Measurements from ENCODE around the gene RCVRN. TPM values are rescaled to one million over a fixed set of nuclear protein-coding genes. Genes with fewer than 3 reads are reported as not detected.

RCVRN gene
- total RNA-seq, 2 donors from 2014 or later: not detected

DNA sequence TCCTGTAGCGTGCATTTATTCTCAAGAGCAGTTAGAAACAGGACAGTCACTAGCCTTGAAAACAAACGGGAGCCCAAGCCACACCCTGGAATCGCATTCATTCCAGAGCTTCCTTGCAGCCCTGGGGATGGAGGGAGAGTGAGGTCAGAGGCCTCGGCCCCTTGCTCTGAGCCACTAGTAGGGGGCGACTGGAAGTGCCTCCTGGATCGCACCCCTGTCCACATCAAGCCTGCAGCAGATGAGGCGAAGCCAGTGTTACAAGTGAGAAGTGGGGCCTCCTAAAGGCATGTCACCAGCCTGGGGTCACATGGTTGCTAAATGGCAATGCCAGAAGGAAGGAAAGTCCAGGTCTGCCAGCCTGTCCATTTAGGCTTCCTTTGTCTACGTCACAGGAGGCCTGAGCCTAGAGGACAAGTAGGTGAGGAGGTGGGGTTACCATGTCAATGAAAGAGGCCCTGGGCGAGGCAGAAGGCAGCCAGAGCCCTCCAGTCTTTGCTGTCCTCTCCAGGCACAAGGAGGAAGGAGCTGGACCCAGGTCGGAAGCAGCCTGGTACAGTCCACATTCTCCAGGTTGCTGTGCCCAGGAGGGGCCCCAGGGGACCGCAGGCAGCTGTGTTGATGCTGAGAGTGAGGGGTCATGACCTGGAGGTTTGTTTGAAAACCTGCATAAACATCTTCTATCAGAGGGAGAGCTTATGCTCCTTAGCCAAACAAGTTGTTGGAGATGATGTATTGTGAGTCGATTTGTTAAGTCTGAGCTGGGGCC is 3.0 kb upstream of the RCVRN start:
- DNase-seq (ENCODE audit: low spot score in 2 of 2): no peak
- H3K27ac Mint-ChIP-seq: peak overlapping the region in 1 of 2 donors; percentile 44
- H3K36me3 Mint-ChIP-seq: no peaks in the 10 kb centered on the region
- no peaks in the 10 kb centered on the region for H3K9me3 Mint-ChIP-seq
- ATAC-seq: no peak

DNA sequence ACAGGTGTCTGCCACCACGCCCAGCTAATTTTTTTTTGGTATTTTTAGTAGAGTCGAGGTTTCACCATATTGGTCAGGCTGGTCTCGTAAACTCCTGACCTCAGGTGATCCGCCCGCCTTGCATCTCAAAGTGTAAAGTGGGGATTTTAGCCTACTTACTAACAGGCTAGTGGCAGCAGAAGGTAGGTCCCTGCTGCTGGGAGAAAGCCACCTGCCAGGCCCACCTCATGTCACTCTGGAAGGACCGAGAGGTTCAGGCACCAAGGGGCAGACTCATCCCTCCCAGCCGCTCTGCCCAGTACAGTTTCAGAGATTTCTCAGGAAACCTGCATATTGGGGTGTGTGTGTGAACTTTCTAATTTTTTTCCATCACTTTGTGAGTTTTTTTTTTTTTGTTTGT is 2.1 kb upstream of the RCVRN start:
- Mint-ChIP-seq H3K9me3 (no peaks in the 10 kb centered on the region), H3K27ac (no peak overlapping the region), H3K36me3 (no peaks in the 10 kb centered on the region)
- DNase-seq (ENCODE audit: low spot score in 2 of 2) (no peak), ATAC-seq (no peak)

DNA sequence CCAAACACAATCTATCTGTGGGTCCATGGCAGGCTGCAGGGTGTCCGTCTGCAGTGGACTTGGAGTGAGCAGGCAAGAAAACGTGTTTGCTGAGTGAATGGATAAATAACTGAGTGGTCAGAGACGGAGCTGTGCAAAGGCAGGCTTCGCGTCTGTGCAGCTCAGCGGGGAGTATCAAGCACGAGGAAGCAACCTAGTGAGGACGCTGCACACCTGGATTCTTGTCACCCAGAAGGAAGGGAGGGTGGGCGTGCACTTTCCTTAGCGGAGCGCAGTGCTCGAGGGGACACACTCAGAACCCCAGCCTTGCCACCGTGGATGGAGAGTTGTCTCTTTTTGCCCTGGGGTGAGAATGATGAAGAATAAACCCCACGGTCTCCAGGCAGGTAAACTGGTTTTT is 1.5 kb upstream of the RCVRN start:
- H3K36me3 Mint-ChIP-seq: no peaks in the 10 kb centered on the region
- no peaks in the 10 kb centered on the region for H3K9me3 Mint-ChIP-seq
- no peak overlapping the region for H3K27ac Mint-ChIP-seq
- DNase-seq (ENCODE audit: low spot score in 2 of 2) (no peak), ATAC-seq (no peak)

DNA sequence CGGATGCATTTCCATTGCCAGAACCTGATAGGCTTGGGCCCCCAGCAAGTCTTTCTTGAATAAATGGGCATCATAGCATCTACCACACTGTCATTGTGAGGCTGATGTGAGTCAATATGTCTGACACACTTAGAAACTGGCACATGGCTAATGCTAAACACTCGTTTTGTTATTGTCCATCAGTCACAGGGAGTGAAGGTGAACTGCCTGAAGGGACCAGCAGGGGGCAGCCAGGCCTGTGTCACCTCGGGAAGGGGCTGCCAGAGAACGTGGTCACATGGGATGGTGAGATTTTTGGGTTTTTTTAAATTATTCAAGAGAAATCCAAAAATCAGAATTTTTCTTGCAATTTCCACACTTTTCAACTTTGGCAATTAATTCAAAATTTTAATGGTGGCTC is 831 bp upstream of the RCVRN start:
- no peaks in the 10 kb centered on the region for H3K9me3 Mint-ChIP-seq
- no peak for ATAC-seq
- H3K36me3 Mint-ChIP-seq: no peaks in the 10 kb centered on the region
- peak in 1 of 2 donors; percentile 23 for DNase-seq (ENCODE audit: low spot score in 2 of 2)
- no peak overlapping the region for H3K27ac Mint-ChIP-seq

DNA sequence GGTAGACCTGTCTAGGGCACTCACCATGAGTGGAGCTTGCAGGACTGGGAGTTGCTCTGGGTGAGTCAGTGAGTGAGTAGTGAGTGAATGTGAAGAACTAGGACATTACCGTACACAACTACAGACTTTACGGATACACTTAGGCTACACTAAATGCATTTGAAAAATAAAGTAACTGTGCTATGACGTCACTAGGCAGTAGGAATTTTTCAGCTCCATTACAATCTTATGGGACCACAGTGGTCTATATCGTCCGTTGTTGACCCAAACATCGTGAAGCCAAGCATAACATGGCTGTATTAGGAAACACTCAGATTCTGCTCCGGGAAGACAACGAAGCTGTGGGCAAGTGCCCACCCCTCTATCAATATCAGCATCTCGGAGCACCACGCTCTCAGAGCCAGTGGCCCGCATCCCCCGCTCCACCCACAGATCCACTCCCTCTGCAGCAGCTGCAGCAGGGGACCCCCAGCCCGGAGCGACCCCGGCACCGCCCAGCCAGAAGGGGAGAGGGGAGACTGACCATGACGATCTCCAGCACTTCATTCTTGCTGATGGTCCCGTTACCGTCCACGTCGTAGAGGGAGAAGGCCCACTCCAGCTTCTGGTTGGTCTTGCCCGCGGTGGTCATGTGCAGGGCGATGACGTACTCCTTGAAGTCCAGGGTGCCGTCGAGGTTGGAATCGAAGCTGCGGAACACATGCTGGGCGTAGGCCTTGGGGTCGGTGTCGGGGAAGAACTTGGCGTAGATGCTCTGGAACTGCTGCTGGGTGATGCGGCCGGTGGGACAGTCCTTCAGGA is 594 bp downstream of the RCVRN start:
- no peaks in the 10 kb centered on the region for H3K9me3 Mint-ChIP-seq
- no peak overlapping the region for H3K27ac Mint-ChIP-seq
- ATAC-seq (no peak), DNase-seq (ENCODE audit: low spot score in 2 of 2) (no peak)
- H3K36me3 Mint-ChIP-seq: no peaks in the 10 kb centered on the region

DNA sequence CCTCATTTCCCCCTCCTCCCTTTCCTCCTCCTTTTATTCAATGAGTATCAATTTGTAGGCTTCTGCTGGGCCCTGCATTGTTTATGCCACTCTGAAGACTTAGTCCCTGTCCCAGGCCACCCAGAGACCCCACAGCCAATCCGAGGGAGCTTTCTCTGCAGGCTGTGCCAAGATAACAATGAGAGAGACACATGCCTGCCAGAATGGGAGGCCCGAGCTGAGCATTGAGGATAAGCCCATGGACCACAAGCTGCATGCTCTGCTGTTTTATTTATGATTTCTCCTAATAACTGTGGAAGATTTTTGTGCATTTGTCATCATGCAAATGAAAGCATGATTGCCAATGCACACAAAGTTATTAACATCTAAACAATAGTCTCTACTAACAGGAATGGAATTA is 3.0 kb downstream of the RCVRN start:
- ATAC-seq (no peak), DNase-seq (ENCODE audit: low spot score in 2 of 2) (no peak)
- H3K27ac Mint-ChIP-seq: no peak overlapping the region
- H3K36me3 Mint-ChIP-seq: no peaks in the 10 kb centered on the region
- H3K9me3 Mint-ChIP-seq: no peaks in the 10 kb centered on the region

DNA sequence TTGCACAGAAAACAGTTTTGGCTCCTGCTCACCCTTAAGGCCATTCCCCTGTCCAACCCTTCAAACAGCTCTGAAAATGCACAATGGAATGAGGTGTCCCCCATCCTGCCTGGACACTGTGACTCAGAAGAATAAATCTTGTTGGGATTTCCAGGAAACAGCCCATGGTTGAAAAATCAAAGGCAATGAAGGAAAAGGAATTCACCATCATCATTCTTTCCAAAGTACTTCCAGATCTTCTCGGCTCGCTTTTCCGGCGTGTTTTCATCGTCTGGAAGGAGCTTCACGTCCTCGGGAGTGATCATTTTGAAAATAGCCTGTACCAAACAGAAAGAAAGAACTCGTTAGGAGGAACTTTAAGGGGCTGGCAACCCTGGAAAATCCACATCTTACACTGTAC is 4.3 kb downstream of the RCVRN start:
- Mint-ChIP-seq H3K36me3 (no peaks in the 10 kb centered on the region), H3K9me3 (no peaks in the 10 kb centered on the region), H3K27ac (no peak overlapping the region)
- DNase-seq (ENCODE audit: low spot score in 2 of 2) (no peak), ATAC-seq (no peak)

DNA sequence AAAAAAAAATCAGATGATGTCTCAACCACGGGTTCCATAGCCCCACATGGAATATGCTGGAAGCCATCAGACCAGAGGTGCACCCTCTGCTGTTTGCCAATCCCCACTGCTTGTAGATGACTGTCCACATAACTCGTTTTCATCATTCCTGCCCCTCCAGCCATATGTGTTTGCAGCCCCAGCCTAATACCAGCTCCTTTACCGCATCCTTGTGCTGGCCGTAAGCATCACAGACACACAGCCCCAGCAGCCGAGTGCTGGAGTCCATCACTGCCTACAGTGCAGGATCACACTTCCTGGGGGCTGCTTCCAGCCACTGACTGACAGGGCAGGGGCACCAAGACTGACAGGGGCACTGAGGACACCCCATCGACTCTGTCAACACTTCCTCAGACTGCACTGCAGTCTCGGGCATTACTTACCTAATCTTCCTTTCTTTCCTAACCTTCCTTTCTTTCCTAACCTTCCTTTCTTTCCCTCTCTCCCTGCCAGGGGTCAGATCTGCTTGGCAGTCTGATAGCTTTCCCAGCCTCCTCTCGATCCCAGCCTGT is 5.0 kb downstream of the RCVRN start:
- H3K9me3 Mint-ChIP-seq: no peaks in the 10 kb centered on the region
- H3K36me3 Mint-ChIP-seq: no peaks in the 10 kb centered on the region
- no peak overlapping the region for H3K27ac Mint-ChIP-seq
- ATAC-seq: no peak
- no peak for DNase-seq (ENCODE audit: low spot score in 2 of 2)

DNA sequence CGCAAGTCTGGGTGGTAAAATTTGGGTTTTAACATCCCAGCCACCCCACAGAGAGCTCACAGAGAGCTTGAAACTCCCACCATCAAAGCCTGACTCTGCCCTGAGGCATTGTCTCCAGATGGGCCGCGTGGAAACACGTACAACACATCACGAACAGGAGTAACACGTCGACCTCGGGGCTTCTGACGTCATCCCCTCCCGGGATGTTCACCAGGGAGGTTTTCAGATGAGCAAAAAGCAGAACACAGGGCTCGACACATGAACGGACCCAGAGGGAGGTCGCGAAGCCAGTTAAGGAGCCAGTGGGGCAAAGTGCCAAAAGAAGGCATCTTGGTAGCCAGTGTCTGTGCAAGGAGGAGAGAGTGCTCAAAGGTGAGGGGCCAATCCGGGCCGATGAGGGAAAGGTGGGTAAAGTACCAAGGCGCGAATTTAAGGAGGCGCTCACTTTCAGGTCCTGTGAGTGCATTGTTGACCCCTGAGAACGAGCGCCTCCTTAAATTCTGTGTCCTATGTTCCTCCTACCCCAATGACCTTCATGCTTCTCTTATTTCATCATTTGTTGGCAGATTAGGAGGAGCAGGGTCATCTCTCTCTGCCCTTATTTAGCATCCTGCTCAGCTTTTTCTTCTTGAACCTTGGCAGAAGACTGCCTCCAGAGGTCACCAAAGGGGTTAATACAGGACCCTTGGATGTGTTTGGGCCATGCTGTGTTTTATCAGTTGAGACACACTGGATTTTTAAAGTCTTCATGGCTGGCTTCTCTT is 5.6 kb downstream of the RCVRN start:
- H3K36me3 Mint-ChIP-seq: no peaks in the 10 kb centered on the region
- no peak for DNase-seq (ENCODE audit: low spot score in 2 of 2)
- H3K9me3 Mint-ChIP-seq: no peaks in the 10 kb centered on the region
- no peak overlapping the region for H3K27ac Mint-ChIP-seq
- no peak for ATAC-seq

DNA sequence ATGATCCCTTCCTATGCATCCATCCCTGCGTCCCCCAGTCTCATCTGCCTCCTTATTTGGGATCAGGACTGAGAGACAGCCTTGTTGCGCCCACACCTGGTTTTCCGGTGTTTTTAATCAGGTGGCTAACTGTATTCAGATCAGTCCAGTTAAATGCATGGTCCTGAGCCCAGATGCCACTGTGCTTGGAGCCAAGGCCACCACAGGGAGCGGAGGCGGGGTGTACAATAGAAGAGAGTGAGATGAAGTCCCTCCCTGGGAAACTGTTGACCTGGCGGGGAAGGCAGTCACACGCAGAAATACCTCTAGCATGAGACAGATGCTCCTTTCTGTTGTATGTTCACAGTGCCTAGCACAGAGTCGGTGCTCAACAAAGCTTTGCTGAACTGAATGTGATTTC is 6.3 kb downstream of the RCVRN start:
- DNase-seq (ENCODE audit: low spot score in 2 of 2): no peak
- Mint-ChIP-seq H3K27ac (no peak overlapping the region), H3K9me3 (no peaks in the 10 kb centered on the region), H3K36me3 (no peaks in the 10 kb centered on the region)
- no peak for ATAC-seq

DNA sequence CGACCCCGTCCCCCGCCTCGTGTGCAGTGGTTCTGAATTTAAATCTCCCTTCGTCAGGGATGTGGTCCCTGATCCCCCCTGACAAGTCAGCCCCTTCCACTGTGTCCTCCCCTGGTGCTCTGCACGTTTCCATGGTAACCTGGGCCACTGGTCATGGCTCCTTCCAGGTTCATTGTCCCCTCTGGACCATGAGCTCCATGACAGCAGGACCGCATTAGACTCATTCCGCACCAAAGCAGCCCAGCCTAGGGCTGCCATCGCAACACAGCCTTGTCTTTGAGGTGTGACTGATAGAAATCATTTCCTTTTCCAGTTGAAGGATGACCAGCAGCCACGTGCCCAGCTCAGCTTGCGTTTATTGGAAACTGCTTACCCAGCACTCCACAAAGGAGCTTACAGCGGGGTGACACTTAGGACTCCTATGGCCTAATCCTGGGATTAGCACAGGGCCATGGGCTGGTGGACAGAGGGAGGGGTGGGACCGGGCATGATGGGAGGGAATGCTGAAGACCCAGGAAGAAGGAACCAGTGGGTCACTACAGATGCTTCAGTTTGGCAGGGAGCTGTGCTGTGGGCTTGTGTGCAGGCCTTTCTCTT is 7.6 kb downstream of the RCVRN start:
- no peak overlapping the region for H3K27ac Mint-ChIP-seq
- no peaks in the 10 kb centered on the region for H3K36me3 Mint-ChIP-seq
- DNase-seq (ENCODE audit: low spot score in 2 of 2): no peak
- no peaks in the 10 kb centered on the region for H3K9me3 Mint-ChIP-seq
- no peak for ATAC-seq

DNA sequence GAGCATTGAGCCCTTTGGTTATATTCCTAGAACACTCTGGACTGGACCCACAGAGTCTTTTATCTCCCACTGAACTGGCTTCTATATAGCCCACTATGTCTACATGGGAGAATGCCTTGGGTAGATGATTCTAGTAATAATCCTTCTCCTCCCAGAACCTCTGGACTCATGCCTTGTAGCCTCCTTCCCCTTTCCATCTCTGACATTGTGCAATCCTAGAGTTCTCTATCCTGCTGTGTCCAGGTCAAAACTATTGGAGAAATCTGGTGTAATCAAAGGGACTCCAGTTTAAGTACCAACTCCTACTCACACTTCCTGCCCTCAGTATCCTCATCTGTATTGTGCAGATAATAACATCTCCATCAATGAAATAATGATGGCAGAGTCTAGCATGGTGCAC is 9.1 kb downstream of the RCVRN start:
- ATAC-seq (no peak), DNase-seq (ENCODE audit: low spot score in 2 of 2) (no peak)
- H3K36me3 Mint-ChIP-seq: no peaks in the 10 kb centered on the region
- no peak overlapping the region for H3K27ac Mint-ChIP-seq
- no peaks in the 10 kb centered on the region for H3K9me3 Mint-ChIP-seq

DNA sequence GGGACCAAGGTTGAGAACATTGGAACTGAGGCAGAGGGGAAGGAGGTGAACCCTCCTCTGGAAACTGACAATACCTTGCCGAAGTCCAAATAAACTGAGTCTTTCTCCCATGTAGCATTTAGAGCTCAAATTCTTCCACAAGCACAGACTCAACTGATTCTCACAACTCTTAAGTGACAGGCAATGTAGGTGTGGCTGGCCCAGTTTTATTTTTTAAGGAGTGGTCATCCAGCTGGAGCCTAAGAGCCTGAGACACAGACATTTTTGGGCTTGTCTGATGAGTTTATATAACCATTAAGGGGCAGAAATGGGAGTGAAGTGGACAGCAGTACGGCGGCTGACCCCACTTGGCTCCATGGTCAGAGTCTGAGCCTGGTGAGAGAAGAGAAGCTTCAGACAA is 10.8 kb downstream of the RCVRN start:
- Mint-ChIP-seq H3K36me3 (no peaks in the 10 kb centered on the region), H3K9me3 (peaks cover 0 to 3% of the 10 kb centered on the region in 2 donors), H3K27ac (no peak overlapping the region)
- DNase-seq (ENCODE audit: low spot score in 2 of 2): no peak
- ATAC-seq: no peak

DNA sequence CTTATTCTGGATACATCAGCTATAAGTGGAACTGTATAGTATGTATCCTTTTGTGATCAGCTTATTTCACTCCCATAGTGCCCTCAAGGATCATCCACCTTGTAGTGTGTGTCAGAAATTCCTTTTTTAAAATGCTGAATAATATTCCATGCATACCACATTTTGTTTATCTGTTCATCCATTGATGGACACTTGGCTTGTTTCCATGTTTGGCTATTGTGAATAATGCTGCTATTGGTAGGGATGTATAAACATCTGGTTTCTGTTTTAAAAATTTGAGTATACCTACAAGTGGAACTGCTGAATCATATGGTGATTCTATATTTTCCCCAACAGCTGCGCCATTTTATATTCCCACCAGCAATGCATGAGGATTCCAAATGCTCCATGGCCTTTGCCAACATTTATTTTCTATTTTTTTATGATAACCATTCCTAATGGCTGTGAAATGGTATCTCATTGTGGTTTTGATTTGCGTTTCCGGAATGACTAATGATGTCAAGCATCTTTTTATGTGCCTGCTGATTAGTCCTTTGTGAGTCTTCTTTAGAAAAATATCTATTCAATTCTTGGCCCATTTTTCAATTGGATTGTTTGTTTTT is 11.6 kb downstream of the RCVRN start:
- ATAC-seq: no peak
- Mint-ChIP-seq H3K27ac (no peak overlapping the region), H3K9me3 (peaks cover 0 to 3% of the 10 kb centered on the region in 2 donors), H3K36me3 (no peaks in the 10 kb centered on the region)
- DNase-seq (ENCODE audit: low spot score in 2 of 2): no peak

DNA sequence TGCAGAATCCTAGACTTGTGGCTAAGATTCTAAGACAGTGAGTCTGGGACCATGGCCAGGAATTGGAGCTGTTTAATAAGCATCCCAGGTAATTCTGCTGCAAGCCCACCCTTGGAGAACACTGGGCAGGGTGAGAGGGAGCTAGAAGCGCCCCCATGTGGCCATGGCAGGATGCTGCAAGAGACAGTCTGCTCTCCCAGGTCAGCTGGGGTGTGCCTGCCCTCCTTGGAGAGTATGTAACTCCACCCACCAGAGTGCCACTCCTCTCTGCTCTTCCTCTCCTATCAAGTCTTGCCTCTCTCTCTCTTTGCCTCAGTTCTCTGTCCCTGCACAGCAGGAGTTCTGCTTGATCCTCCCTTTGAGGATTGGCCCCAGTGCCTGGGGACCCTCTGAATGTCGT is 14.9 kb downstream of the RCVRN start:
- Mint-ChIP-seq H3K9me3 (peaks cover 3 to 5% of the 10 kb centered on the region in 2 donors), H3K36me3 (no peaks in the 10 kb centered on the region), H3K27ac (no peak overlapping the region)
- DNase-seq (ENCODE audit: low spot score in 2 of 2) (peak in 1 of 2 donors; percentile 31), ATAC-seq (peak in 1 of 2 donors; percentile 64)

DNA sequence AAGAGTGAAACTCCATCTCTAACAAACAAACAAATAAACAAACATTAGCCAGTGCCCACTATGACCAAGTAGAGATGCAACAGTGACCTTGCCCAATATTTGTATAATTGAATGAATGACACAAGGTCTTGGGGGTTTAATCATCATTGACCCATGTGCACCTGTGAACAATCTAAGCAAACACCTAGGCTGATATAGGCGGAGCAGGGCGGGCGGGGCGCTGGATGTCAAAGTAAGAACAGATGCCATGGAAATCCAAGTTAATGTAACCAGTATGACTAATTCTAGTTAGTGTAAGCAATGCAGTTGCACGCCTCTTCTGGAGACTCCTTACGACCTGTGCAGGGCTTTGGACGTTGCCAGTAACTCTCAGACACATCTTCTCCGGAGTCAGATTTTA is 17.6 kb downstream of the RCVRN start:
- Mint-ChIP-seq H3K9me3 (peaks cover 11 to 14% of the 10 kb centered on the region in 2 donors), H3K36me3 (peaks cover under 1 to 7% of the 10 kb centered on the region in 2 donors), H3K27ac (no peak overlapping the region)
- DNase-seq (ENCODE audit: low spot score in 2 of 2): no peak
- ATAC-seq: no peak

All from activated naive CD4-positive, alpha-beta T cell treated with anti-CD3 and anti-CD28 coated beads, Interleukin-2, amount 50 U/mL, for 72 hours (primary cell).